K562 (cell line): ENCODE measurements around the gene IGF1R. TPM values are rescaled to one million over a fixed set of nuclear protein-coding genes. Genes with fewer than 3 reads are reported as not detected.

Experiments used
- ATAC-seq: fragments of 200-7000 bp; cut with Tn5 transposase; 3 replicates; pipeline ENCODE4 v1.9.1; 2020; ENCODE audit warnings: moderate library complexity
- BruUV-seq: library from RNA; stranded (reverse); fragments of 400-500 nt; replicated peaks from 2 replicates; lab custom pipeline; 2021; lab: Mats Ljungman, UMichigan
- CTCF ChIA-PET: fragments of 300-600 bp; formaldehyde crosslinking; extraction: SDS; loops from one replicate; lab custom pipeline; 2021; ENCODE audit warnings: low intra/inter-chr PET ratio; lab: Yijun Ruan, JAX
- POLR2A ChIA-PET: fragments of 300-600, 350-650 bp; sonication (Branson Sonifier 250); formaldehyde crosslinking; extraction: SDS; loops from one replicate; lab custom pipeline; 2021; ENCODE audit warnings: antibody characterized with exemption, inconsistent platforms; lab: Yijun Ruan, JAX
- DNase-seq, 4 experiments: peaks; one replicate each; pipeline versions ENCODE4 v3.0.0 to v3.0.0-alpha.2; 2011 to 2018; ENCODE audit warnings: low spot score in 3 of 4, mixed read lengths in 3 of 4; ENCODE audit errors: extremely low read depth in 1 of 4
- FAIRE-seq: peaks from 2 replicates; lab custom pipeline; 2011; peaks lifted over from hg19 to GRCh38; lab: Jason Lieb, UNC
- H2AFZ ChIP-seq: 2 replicates; pipeline ENCODE4 v1.6.0; 2011; ENCODE audit warnings: low read depth, low read length, control low read depth, inconsistent platforms
- H3K27ac ChIP-seq: fragments of 200-600 bp; 3 replicates; pipeline ENCODE4 v1.8.0; 2011; ENCODE audit warnings: low read depth, mild to moderate bottlenecking, control low read depth, inconsistent platforms, low read length, moderate library complexity, mixed read lengths; ENCODE audit errors: extremely low read depth
- H3K27me3 ChIP-seq, 2 experiments: fragments of 300-600 bp in 1 of 2; 2 replicates in 1 of 2; 3 replicates in 1 of 2; pipeline versions ENCODE4 v1.6.0 to v1.8.0; 2011; ENCODE audit warnings: inconsistent platforms in 2 of 2, low read length in 2 of 2, mild to moderate bottlenecking in 1 of 2, mixed read lengths in 1 of 2, moderate library complexity in 1 of 2; ENCODE audit not compliant: control insufficient read depth in 2 of 2, insufficient read depth in 2 of 2
- H3K36me3 ChIP-seq: fragments of 300-600 bp; 3 replicates; pipeline ENCODE4 v1.8.0; 2011; ENCODE audit warnings: mild to moderate bottlenecking, low read length, inconsistent platforms; ENCODE audit not compliant: control insufficient read depth, insufficient read depth
- H3K4me1 ChIP-seq, 2 experiments: fragments of 200-600 bp in 1 of 2; replicated peaks in 1 of 2; 2 replicates in 1 of 2; 3 replicates in 1 of 2; pipeline versions ENCODE4 v1.5.1 to v1.8.0; 2011; ENCODE audit warnings: inconsistent platforms in 2 of 2, low read length in 2 of 2, mild to moderate bottlenecking in 1 of 2, mixed read lengths in 1 of 2, moderate library complexity in 1 of 2; ENCODE audit not compliant: control insufficient read depth in 2 of 2, insufficient read depth in 2 of 2
- H3K4me2 ChIP-seq: 2 replicates; pipeline ENCODE4 v1.6.1; 2011; ENCODE audit warnings: low read length, control low read depth, inconsistent platforms, mixed read lengths; ENCODE audit not compliant: insufficient read depth
- H3K4me3 ChIP-seq: fragments of 200-600 bp; sonication (generic), shearing (Covaris generic); 2 replicates; pipeline ENCODE4 v1.5.1; 2016; ENCODE audit warnings: control low read depth, inconsistent platforms
- H3K79me2 ChIP-seq: fragments of 200-600 bp; 3 replicates; pipeline ENCODE4 v1.8.0; 2011; ENCODE audit warnings: low read length, inconsistent platforms; ENCODE audit not compliant: control insufficient read depth, insufficient read depth
- H3K9ac ChIP-seq, 2 experiments: 2 replicates each; pipeline versions ENCODE4 v1.6.0 to v1.6.1; 2011; ENCODE audit warnings: low read depth in 2 of 2, low read length in 2 of 2, control low read depth in 1 of 2, inconsistent platforms in 1 of 2, mild to moderate bottlenecking in 1 of 2, mixed read lengths in 1 of 2; ENCODE audit not compliant: insufficient read depth in 1 of 2
- H3K9me1 ChIP-seq: one replicate; pipeline ENCODE4 v1.6.0; 2011; ENCODE audit warnings: inconsistent platforms, mild to moderate bottlenecking, low read length, moderate library complexity; ENCODE audit not compliant: control insufficient read depth, insufficient read depth
- H3K9me3 ChIP-seq: replicated peaks from 2 replicates; pipeline ENCODE4 v1.5.1; 2011; ENCODE audit warnings: low read depth, low read length, inconsistent platforms; ENCODE audit not compliant: control insufficient read depth, insufficient read depth
- H4K20me1 ChIP-seq: replicated peaks from 2 replicates; pipeline ENCODE4 v1.6.1; 2011; ENCODE audit warnings: low read length, inconsistent platforms, mixed read lengths; ENCODE audit not compliant: control insufficient read depth, insufficient read depth
- BCLAF1 ChIP-seq, 2 experiments: fragments of 450-650 bp in 1 of 2; IDR thresholded peaks; 2 replicates each; pipeline ENCODE4 v1.6.1; 2011 to 2017; ENCODE audit warnings: low read depth in 2 of 2, antibody characterized with exemption in 1 of 2, borderline replicate concordance in 1 of 2, low read length in 1 of 2, mild to moderate bottlenecking in 1 of 2, mixed read lengths in 1 of 2; ENCODE audit not compliant: control insufficient read depth in 1 of 2
- CHCHD3 ChIP-seq: fragments of 250-450 bp; sonication (Bioruptor Pico); IDR thresholded peaks from 2 replicates; pipeline ENCODE4 v2.1.2; 2022; ENCODE audit warnings: mild to moderate bottlenecking
- ELF1 ChIP-seq: fragments of 200-800 bp; sonication (Bioruptor generic); IDR thresholded peaks from 2 replicates; pipeline ENCODE4 v1.6.1; 2016; ENCODE audit warnings: missing genetic modification characterization, missing compliant biosample characterization
- ELF2 ChIP-seq: fragments of 250-450 bp; sonication (Bioruptor Pico); IDR thresholded peaks from 2 replicates; pipeline ENCODE4 v1.5.0; 2021; ENCODE audit warnings: mild to moderate bottlenecking
- FOS ChIP-seq: IDR thresholded peaks from 3 replicates; pipeline ENCODE4 v1.6.1; 2011; ENCODE audit not compliant: insufficient read length; ENCODE audit errors: extremely low read depth
- MLX ChIP-seq, 2 experiments: fragments of 450-650 bp in 1 of 2; sonication (generic) in 1 of 2; formaldehyde crosslinking; conservative IDR thresholded peaks; 2 replicates each; pipeline versions ENCODE4 v1.4.0 to v1.8.1; 2020 to 2022; ENCODE audit warnings: mild to moderate bottlenecking in 1 of 2, missing genetic modification reagents in 1 of 2
- NFRKB ChIP-seq: fragments of 450-650 bp; IDR thresholded peaks from 2 replicates; pipeline ENCODE4 v1.6.1; 2016; ENCODE audit warnings: low read depth
- SMARCB1 ChIP-seq: IDR thresholded peaks from 2 replicates; pipeline ENCODE4 v1.6.1; 2011; ENCODE audit warnings: improper control_type of control experiment, low read depth; ENCODE audit not compliant: insufficient read length
- SRSF3 ChIP-seq: fragments of 200-400 bp; formaldehyde crosslinking; IDR thresholded peaks from 2 replicates; pipeline ENCODE4 v1.6.1; 2016; ENCODE audit warnings: mild to moderate bottlenecking, low read length, moderate library complexity; ENCODE audit not compliant: insufficient read depth
- TAL1 ChIP-seq: fragments of 450-650 bp; IDR thresholded peaks from 2 replicates; pipeline ENCODE4 v1.6.1; 2016; ENCODE audit warnings: mild to moderate bottlenecking
- ZFP1 ChIP-seq: fragments of 450-650 bp; formaldehyde crosslinking; IDR thresholded peaks from 2 replicates; pipeline ENCODE4 v1.4.0; 2020; ENCODE audit warnings: mild to moderate bottlenecking, mixed read lengths
- WGBS: fragments of 100-300 bp; shearing (Covaris generic); methylation state at CpG from one replicate; pipeline ENCODE4 v1.1.6; 2016; ENCODE audit warnings: low coverage, mixed read lengths; ENCODE audit not compliant: insufficient coverage; ENCODE audit errors: missing lambda C conversion rate; 5-methylcytosine and 5-hydroxymethylcytosine counted together
- in situ Hi-C: fragments of 300-500 bp; cut with MboI; formaldehyde crosslinking; loops from 4 replicates; pipeline ENCODE4 v1.15.0; 2018; ENCODE audit warnings: inconsistent platforms, mixed read lengths
- intact Hi-C: fragments of 100-400 bp; cut with micrococcal nuclease; formaldehyde crosslinking; loops from 2 replicates; pipeline ENCODE4 v1.14.2; 2022
- polyA plus RNA-seq, 8 experiments: library from polyadenylated mRNA; depleted of rRNA in 4 of 8; stranded (reverse) in 5 of 8; unstranded in 3 of 8; fragments of >200 nt; fragmentation: Nextera tagmentation in 2 of 8; fragmentation: Illumina TruSeq in 1 of 8; extraction: Ambion mirVana in 2 of 8; extraction: Trizol in 1 of 8; gene quantifications; 2 replicates each; pipeline versions ENCODE4 v1.2.1 to v1.2.3, GENCODE V29; 2011 to 2014; ENCODE audit warnings: inconsistent platforms in 1 of 8, missing spikeins in 1 of 8
- total RNA-seq, 7 experiments: library from RNA; depleted of rRNA in 6 of 7; stranded (reverse); fragments of >200 nt in 6 of 7; fragmentation: Illumina TruSeq in 2 of 7; extraction: Trizol in 2 of 7; gene quantifications; 2 replicates each; pipeline versions ENCODE4 v1.2.1 to v1.2.3, GENCODE V29; 2011 to 2021; ENCODE audit warnings: low replicate concordance in 1 of 7

IGF1R gene
- total and polyA plus RNA-seq, 9 of the 15 experiments (the other 6 are each of a cell fraction or from before 2014, with no cell fraction given): 0.35 to 8.0 (median 1.6) TPM

- Histone ChIP-seq H3K4me2 (no peak overlapping the region), H3K79me2 (no peaks in the 10 kb centered on the region), H3K27me3 (peaks cover 0 to 60% of the 10 kb centered on the region in 2 experiments; a peak in 4 of 5 replicates), H3K4me3 (no peak overlapping the region), H3K9me3 (no peaks in the 10 kb centered on the region), H3K9me1 (no peaks in the 10 kb centered on the region), H3K9ac (no peak overlapping the region), H3K27ac (no peak overlapping the region), H3K36me3 (no peaks in the 10 kb centered on the region), H3K4me1 (peaks cover 0 to 4% of the 10 kb centered on the region in 2 experiments; a peak in 2 of 5 replicates), H4K20me1 (no peaks in the 10 kb centered on the region; the same call in 1 of the 2 replicates), H2AFZ (no peak overlapping the region)
- WGBS: 25% methylated on average over 6 of the region's 6 CpGs
- TF ChIP-seq TAL1 (no peak), CHCHD3 (CRISPR knock-in tag) (no peak), SMARCB1 (no peak), FOS (no peak), ZFP1 (CRISPR knock-in tag) (no peak), SRSF3 (no peak)
- POLR2A ChIA-PET: interaction anchor here (0.6 to 0.7 kb wide), 2 partner anchors 10 to 104 kb away, joined by 3 to 5 read pairs; no protein-coding TSS in a partner anchor
- no peak for ATAC-seq
- no peak for DNase-seq
- no TSS peak for BruUV-seq
- no peak for FAIRE-seq
- CTCF ChIA-PET: no interaction called here
- intact Hi-C loops (no loop called here), in situ Hi-C loops (no loop called here)
These were observed 301.3 kb downstream of the IGF1R start for GRCh38 chr15:98949624-98950023.

- in situ Hi-C loops: no loop called here
- no TSS peak for BruUV-seq
- TF ChIP-seq BCLAF1 (IDR thresholded peaks at IDR 0.05; ENCODE audit: borderline replicate concordance in 1 of 2, control insufficient read depth in 1 of 2, low read depth in 2 of 2, low read length in 1 of 2) (no peak), MLX (CRISPR knock-in tag; conservative IDR thresholded peaks at IDR 0.05) (no peak), ELF2 (CRISPR knock-in tag) (no peak), NFRKB (no peak), ELF1 (tag) (no peak)
These were observed 301.9 kb downstream of the IGF1R start for GRCh38 chr15:98950248-98950647.

More at GRCh38 chr15:98950248-98950647, 301.9 kb downstream of the IGF1R start:
- ChIA-PET POLR2A (interaction anchor here (0.6 kb wide), 1 partner anchor 104 kb away, joined by 5 read pairs; no protein-coding TSS in a partner anchor), CTCF (no interaction called here)
- no peaks in the 10 kb centered on the region for H3K79me2 ChIP-seq
- FAIRE-seq (no peak), ATAC-seq (no peak), DNase-seq (no peak)
- H3K4me2 ChIP-seq: no peak overlapping the region
- no peak overlapping the region for H3K27ac ChIP-seq
- no peaks in the 10 kb centered on the region for H3K9me1 ChIP-seq
- no peaks in the 10 kb centered on the region for H3K9me3 ChIP-seq
- peaks cover 0 to 4% of the 10 kb centered on the region in 2 experiments; a peak in 2 of 5 replicates for H3K4me1 ChIP-seq
- no peaks in the 10 kb centered on the region for H3K36me3 ChIP-seq
- H3K4me3 ChIP-seq: no peak overlapping the region
- H3K27me3 ChIP-seq: peaks cover 0 to 54% of the 10 kb centered on the region in 2 experiments; a peak in 4 of 5 replicates
- H3K9ac ChIP-seq: no peak overlapping the region
- H2AFZ ChIP-seq: no peak overlapping the region
- intact Hi-C loops: no loop called here
- H4K20me1 ChIP-seq: no peaks in the 10 kb centered on the region; the same call in 1 of the 2 replicates
